Measurements from ENCODE around the gene COL9A2.
"Not testable (repeated sequence)": the region's sequence is repeated elsewhere in the genome, so short reads cannot be mapped to it uniquely, and the experiment has no call there.

Gene COL9A2

GRCh38 chr1:40316595-40317393, at the start of gene COL9A2:
TSS of gene COL9A2 (minus strand) at chr1:40317286. CDS start at chr1:40317197, 89 bp downstream.
- peak; percentile 54 for DNase-seq (ENCODE audit: low read depth)

GRCh38 chr1:40363721-40364120, 46.6 kb upstream of the COL9A2 start:
- DNase-seq (ENCODE audit: low read depth) = no peak

- DNase-seq (ENCODE audit: low read depth) = no peak
Observed at GRCh38 chr1:40362699-40363098, 45.6 kb upstream of the COL9A2 start.

- no peak for DNase-seq (ENCODE audit: low read depth)
Observed at GRCh38 chr1:40362199-40362598, 45.1 kb upstream of the COL9A2 start.

- DNase-seq (ENCODE audit: low read depth) = no peak
Observed at GRCh38 chr1:40361637-40362036, 44.6 kb upstream of the COL9A2 start.

- DNase-seq (ENCODE audit: low read depth) = no peak
Observed at GRCh38 chr1:40361201-40361600, 44.1 kb upstream of the COL9A2 start.

- DNase-seq (ENCODE audit: low read depth) = no peak
Observed at GRCh38 chr1:40360631-40361030, 43.5 kb upstream of the COL9A2 start.

- DNase-seq (ENCODE audit: low read depth) = no peak
Observed at GRCh38 chr1:40357625-40358024, 40.5 kb upstream of the COL9A2 start.

- DNase-seq (ENCODE audit: low read depth) = no peak
Observed at GRCh38 chr1:40353082-40353481, 36.0 kb upstream of the COL9A2 start.

GRCh38 chr1:40352126-40352525, 35.0 kb upstream of the COL9A2 start:
- DNase-seq (ENCODE audit: low read depth) = no peak

- no peak for DNase-seq (ENCODE audit: low read depth)
Observed at GRCh38 chr1:40351124-40351523, 34.0 kb upstream of the COL9A2 start.

GRCh38 chr1:40350391-40350790, 33.3 kb upstream of the COL9A2 start:
- no peak for DNase-seq (ENCODE audit: low read depth)

- DNase-seq (ENCODE audit: low read depth) = no peak
Observed at GRCh38 chr1:40344597-40344996, 27.5 kb upstream of the COL9A2 start.

GRCh38 chr1:40342381-40342717, 25.3 kb upstream of the COL9A2 start:
- not testable (repeated sequence) for DNase-seq (ENCODE audit: low read depth)

GRCh38 chr1:40341491-40342380, 24.6 kb upstream of the COL9A2 start:
- no peak for DNase-seq (ENCODE audit: low read depth)

- no peak for DNase-seq (ENCODE audit: low read depth)
Observed at GRCh38 chr1:40339420-40340323, 22.6 kb upstream of the COL9A2 start.

GRCh38 chr1:40338745-40339419, 21.8 kb upstream of the COL9A2 start:
- DNase-seq (ENCODE audit: low read depth) = peak; percentile 74

- DNase-seq (ENCODE audit: low read depth) = no peak
Observed at GRCh38 chr1:40337443-40337842, 20.4 kb upstream of the COL9A2 start.

GRCh38 chr1:40332695-40333094, 15.6 kb upstream of the COL9A2 start:
- DNase-seq (ENCODE audit: low read depth) = no peak

GRCh38 chr1:40331403-40331802, 14.3 kb upstream of the COL9A2 start:
- DNase-seq (ENCODE audit: low read depth) = not testable (repeated sequence)

GRCh38 chr1:40318970-40319621, 2.0 kb upstream of the COL9A2 start:
- no peak for DNase-seq (ENCODE audit: low read depth)

All from stimulated activated CD8-positive, alpha-beta memory T cell treated with anti-CD3 and anti-CD28 coated beads, Interleukin-12 subunit alpha, Interleukin-12 subunit beta, amount 100 ng/mL, for 4 hours (primary cell).